ENCODE data around the gene WDR6. TPM values are rescaled to one million over a fixed set of nuclear protein-coding genes. Genes with fewer than 3 reads are reported as not detected.

WDR6 gene
- total and polyA plus RNA-seq, 2 donors = 66.2 to 132 TPM

GRCh38 chr3:49013738-49014660 is 6.8 kb downstream of the WDR6 start:
- DNase-seq (ENCODE audit: extremely low spot score) = no peak
- Histone ChIP-seq H3K4me1 (ENCODE audit: insufficient read depth) (no peaks in the 10 kb centered on the region), H3K4me3 (ENCODE audit: low read depth, low read length) (no peak overlapping the region), H3K36me3 (ENCODE audit: insufficient read depth) (peaks cover 10% of the 10 kb centered on the region), H3K27ac (ENCODE audit: low read depth) (no peak overlapping the region)
- 83% methylated on average over 24 of the region's 24 CpGs for WGBS

- Histone ChIP-seq H3K4me3 (ENCODE audit: low read depth, low read length) (no peak overlapping the region), H3K27ac (ENCODE audit: low read depth) (no peak overlapping the region), H3K36me3 (ENCODE audit: insufficient read depth) (peaks cover 10% of the 10 kb centered on the region), H3K4me1 (ENCODE audit: insufficient read depth) (no peaks in the 10 kb centered on the region)
- no peak for DNase-seq (ENCODE audit: extremely low spot score)
- WGBS = 79% methylated on average over 8 of the region's 8 CpGs
These were observed 7.9 kb downstream of the WDR6 start for GRCh38 chr3:49015072-49015471.

DNA sequence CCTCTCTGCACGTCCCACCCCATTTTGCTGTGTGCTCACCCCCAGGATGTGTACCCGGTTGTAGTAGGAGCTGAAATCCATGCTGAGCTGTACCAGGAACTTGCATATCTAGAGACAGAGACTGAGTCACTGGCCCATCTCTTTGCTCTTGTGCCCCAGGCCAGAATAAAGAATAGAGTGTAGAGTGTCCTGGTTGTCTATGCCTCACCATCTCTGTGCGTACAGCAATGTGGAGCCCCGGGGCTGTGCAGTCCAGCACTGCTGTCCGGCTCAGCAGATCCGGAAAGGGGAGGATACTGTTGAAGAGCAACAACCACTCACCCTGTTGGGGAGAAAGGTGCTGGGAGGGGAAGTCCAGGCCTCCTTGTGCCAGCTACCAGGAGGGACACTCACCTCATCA is 8.6 kb downstream of the WDR6 start:
- Histone ChIP-seq H3K4me3 (ENCODE audit: low read depth, low read length) (no peak overlapping the region), H3K36me3 (ENCODE audit: insufficient read depth) (peaks cover 10% of the 10 kb centered on the region), H3K4me1 (ENCODE audit: insufficient read depth) (no peaks in the 10 kb centered on the region), H3K27ac (ENCODE audit: low read depth) (no peak overlapping the region)
- DNase-seq (ENCODE audit: extremely low spot score) = no peak
- WGBS = 76% methylated on average over 6 of the region's 6 CpGs

DNA sequence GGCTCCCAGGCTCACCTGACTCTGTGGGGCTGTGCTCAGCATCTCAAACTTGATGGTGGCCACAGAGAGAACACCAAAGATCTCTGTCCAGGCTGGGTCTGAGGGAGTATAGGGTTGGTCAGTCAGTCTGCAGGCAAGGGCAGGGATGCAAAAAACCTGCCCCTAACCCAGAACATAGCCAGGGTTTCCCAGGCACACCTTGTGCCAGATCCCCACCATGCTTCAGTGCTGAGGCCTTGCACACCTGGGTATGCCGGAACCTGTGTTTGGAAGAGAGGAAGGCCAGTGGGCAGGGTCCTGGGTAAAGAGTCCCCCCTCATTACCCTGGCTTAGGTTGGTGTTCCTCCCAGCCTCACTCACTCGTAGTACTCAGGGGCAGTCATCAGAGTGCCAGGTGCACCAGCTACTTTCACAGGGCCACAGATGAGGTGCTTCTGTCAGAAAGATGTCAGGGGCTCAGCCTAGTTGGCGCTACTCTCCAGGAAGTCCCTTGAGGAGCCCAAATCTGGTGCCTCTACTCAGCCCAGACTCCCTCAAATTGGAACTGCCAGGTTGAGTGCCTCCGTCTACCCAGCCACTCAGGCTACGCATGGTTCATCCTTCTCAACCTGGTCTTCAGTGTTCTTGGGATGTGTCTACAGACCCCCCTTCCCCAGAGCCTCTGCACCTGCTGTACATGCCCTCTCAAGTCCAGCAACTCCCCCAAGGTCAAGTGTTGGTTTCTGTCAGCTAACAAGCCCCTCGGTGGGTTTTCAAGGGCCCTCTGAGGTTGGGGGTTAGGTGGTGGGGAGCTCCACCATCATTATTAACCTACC is 9.4 kb downstream of the WDR6 start:
- Histone ChIP-seq H3K4me1 (ENCODE audit: insufficient read depth) (no peaks in the 10 kb centered on the region), H3K36me3 (ENCODE audit: insufficient read depth) (peaks cover 10% of the 10 kb centered on the region), H3K4me3 (ENCODE audit: low read depth, low read length) (no peak overlapping the region), H3K27ac (ENCODE audit: low read depth) (no peak overlapping the region)
- 88% methylated on average over 6 of the region's 6 CpGs for WGBS
- DNase-seq (ENCODE audit: extremely low spot score) = no peak

DNA sequence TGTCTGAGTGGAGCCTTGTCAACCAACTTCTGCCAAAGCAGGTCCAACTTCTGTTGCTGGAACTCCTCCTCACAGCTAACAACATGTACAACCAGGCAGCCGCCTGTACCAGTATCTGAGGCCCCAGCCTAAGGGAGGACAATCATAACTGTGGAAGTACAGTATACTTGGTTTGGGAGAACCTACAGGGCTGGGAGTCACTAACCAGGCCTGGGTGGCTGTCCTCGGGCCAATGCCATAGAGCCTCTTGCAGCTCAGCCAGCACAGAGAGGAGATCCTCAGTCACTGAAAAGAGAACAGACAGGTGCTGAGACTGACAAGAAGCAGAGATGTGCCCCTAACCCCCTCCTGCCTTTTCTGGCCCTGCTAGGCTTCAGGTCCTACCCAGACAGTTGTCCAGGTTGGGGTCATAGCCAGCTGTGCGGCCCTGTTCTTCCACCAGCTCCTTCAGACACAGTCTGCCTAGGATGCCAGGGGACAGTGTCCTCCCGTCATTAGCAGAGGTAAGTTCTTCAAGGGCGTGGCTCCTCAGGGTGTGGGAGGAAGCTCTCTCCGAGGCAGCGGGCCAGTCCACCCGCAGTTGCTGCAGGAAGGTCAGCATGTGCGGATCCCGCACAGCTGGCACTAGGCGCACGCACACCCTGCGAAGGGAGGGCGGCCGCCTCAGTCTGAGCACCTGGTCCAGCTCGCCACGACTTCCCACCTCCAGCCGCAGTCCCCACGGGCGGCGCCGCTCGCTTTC is 10.2 kb downstream of the WDR6 start:
- Histone ChIP-seq H3K36me3 (ENCODE audit: insufficient read depth) (peaks cover 10% of the 10 kb centered on the region), H3K4me3 (ENCODE audit: low read depth, low read length) (peak overlapping the region; percentile 77), H3K4me1 (ENCODE audit: insufficient read depth) (no peaks in the 10 kb centered on the region), H3K27ac (ENCODE audit: low read depth) (peak overlapping the region; percentile 14)
- WGBS = 8% methylated on average over 23 of the region's 23 CpGs
- DNase-seq (ENCODE audit: extremely low spot score) = no peak

DNA sequence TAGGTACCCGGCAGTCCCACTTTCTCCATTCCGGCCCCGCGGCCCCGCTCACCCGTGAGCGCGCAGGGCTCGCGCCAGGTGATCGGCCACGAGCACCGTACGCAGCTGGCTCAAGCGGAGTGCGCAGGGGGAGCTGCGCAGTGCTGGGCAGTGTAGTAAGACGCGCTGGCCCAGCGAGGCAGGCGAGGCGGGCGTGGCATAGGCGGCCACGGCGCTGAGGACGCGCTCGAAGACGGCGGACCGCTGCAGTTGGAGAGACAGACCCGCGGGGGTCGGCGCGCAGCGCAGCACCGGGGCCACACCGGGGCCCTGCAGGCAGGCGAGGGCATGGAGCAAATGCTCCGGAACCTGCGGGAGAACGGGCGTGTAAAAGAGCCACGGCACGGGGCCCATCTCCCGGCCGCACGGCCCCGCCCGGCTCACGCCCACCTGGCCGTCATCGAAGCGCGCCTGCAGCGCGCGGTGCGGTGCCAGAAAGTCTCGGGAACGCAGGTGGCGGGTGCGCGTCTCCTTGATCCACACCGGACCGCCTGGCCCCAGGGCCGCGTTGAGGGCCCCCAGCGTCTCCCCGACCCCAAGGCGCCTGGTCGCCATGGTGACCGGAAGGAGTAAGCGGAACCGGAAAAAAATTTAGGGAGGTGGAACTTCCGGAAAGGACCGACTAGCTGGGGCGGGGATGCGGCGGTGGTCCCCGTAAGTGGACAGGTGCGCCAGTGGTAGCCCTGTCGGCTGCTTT is 10.9 kb downstream of the WDR6 start, which contains the start of gene DALRD3:
TSS of gene DALRD3 (minus strand) at position 610 of the 736 bp plus-strand sequence. CDS start at position 594, 16 bp downstream.
- Histone ChIP-seq H3K4me3 (ENCODE audit: low read depth, low read length) (peak within 1 kb of the TSS; percentile 77), H3K36me3 (ENCODE audit: insufficient read depth) (peaks cover 10% of the 10 kb centered on the region), H3K4me1 (ENCODE audit: insufficient read depth) (no peaks in the 10 kb centered on the region), H3K27ac (ENCODE audit: low read depth) (peak within 1 kb of the TSS; percentile 77)
- under 1% methylated on average over 85 of the region's 85 CpGs for WGBS
- DNase-seq (ENCODE audit: extremely low spot score) = no peak

GRCh38 chr3:49018707-49019006 is 11.5 kb downstream of the WDR6 start:
- 2% methylated on average over 18 of the region's 18 CpGs for WGBS
- DNase-seq (ENCODE audit: extremely low spot score) = no peak
- no peaks in the 10 kb centered on the region for H3K4me1 ChIP-seq (ENCODE audit: insufficient read depth)
- peak overlapping the region; percentile 77 for H3K4me3 ChIP-seq (ENCODE audit: low read depth, low read length)
- H3K27ac ChIP-seq (ENCODE audit: low read depth) = peak overlapping the region; percentile 77
- H3K36me3 ChIP-seq (ENCODE audit: insufficient read depth) = peaks cover 10% of the 10 kb centered on the region

GRCh38 chr3:49019941-49020329 is 12.7 kb downstream of the WDR6 start:
- DNase-seq (ENCODE audit: extremely low spot score) = no peak
- H3K27ac ChIP-seq (ENCODE audit: low read depth) = peak overlapping the region; percentile 97
- no peaks in the 10 kb centered on the region for H3K4me1 ChIP-seq (ENCODE audit: insufficient read depth)
- H3K36me3 ChIP-seq (ENCODE audit: insufficient read depth) = peaks cover 7% of the 10 kb centered on the region
- 44% methylated on average over 12 of the region's 12 CpGs for WGBS
- no peak overlapping the region for H3K4me3 ChIP-seq (ENCODE audit: low read depth, low read length)

GRCh38 chr3:49020330-49021212 is 13.4 kb downstream of the WDR6 start:
- Histone ChIP-seq H3K4me1 (ENCODE audit: insufficient read depth) (no peaks in the 10 kb centered on the region), H3K36me3 (ENCODE audit: insufficient read depth) (peaks cover 7% of the 10 kb centered on the region), H3K4me3 (ENCODE audit: low read depth, low read length) (peak overlapping the region; percentile 64), H3K27ac (ENCODE audit: low read depth) (peak overlapping the region; percentile 97)
- WGBS = 2% methylated on average over 51 of the region's 51 CpGs
- DNase-seq (ENCODE audit: extremely low spot score) = no peak

GRCh38 chr3:49021213-49021812 is 14.1 kb downstream of the WDR6 start:
- Histone ChIP-seq H3K4me1 (ENCODE audit: insufficient read depth) (no peaks in the 10 kb centered on the region), H3K36me3 (ENCODE audit: insufficient read depth) (peaks cover 4% of the 10 kb centered on the region), H3K27ac (ENCODE audit: low read depth) (peak overlapping the region; percentile 97), H3K4me3 (ENCODE audit: low read depth, low read length) (peak overlapping the region; percentile 64)
- peak; percentile 96 for DNase-seq (ENCODE audit: extremely low spot score)
- WGBS = under 1% methylated on average over 60 of the region's 60 CpGs

- Histone ChIP-seq H3K27ac (ENCODE audit: low read depth) (peak within 1 kb of the TSS; percentile 97), H3K4me3 (ENCODE audit: low read depth, low read length) (peak within 1 kb of the TSS; percentile 64), H3K4me1 (ENCODE audit: insufficient read depth) (no peaks in the 10 kb centered on the region), H3K36me3 (ENCODE audit: insufficient read depth) (peaks cover 4% of the 10 kb centered on the region)
- under 1% methylated on average over 83 of the region's 83 CpGs for WGBS
- peak; percentile 57 for DNase-seq (ENCODE audit: extremely low spot score)
These were observed 14.9 kb downstream of the WDR6 start, which contains the start of gene NDUFAF3 for GRCh38 chr3:49021813-49022687. NDUFAF3 (plus strand) TSS chr3:49022121; CDS start chr3:49022145, 24 bp downstream.
